BLaER1 (cell line): Measurements from ENCODE around the gene PROSER1.

Experiments used
- H3K27ac ChIP-seq: shearing (Covaris generic); formaldehyde crosslinking; 2 replicates; pipeline ENCODE4 v1.8.1; 2022
- H3K27me3 ChIP-seq: shearing (Covaris generic); formaldehyde crosslinking; 2 replicates; pipeline ENCODE4 v1.8.1; 2022
- H3K36me3 ChIP-seq: shearing (Covaris generic); formaldehyde crosslinking; 2 replicates; pipeline ENCODE4 v1.8.1; 2022
- H3K4me1 ChIP-seq: shearing (Covaris generic); formaldehyde crosslinking; 2 replicates; pipeline ENCODE4 v1.8.1; 2022
- H3K4me2 ChIP-seq: shearing (Covaris generic); formaldehyde crosslinking; 2 replicates; pipeline ENCODE4 v1.8.1; 2022
- H3K4me3 ChIP-seq: shearing (Covaris generic); formaldehyde crosslinking; 2 replicates; pipeline ENCODE4 v1.8.1; 2022
- H3K9ac ChIP-seq: shearing (Covaris generic); formaldehyde crosslinking; 2 replicates; pipeline ENCODE4 v1.8.1; 2022
- H3K9me3 ChIP-seq: shearing (Covaris generic); formaldehyde crosslinking; 2 replicates; pipeline ENCODE4 v1.8.1; 2022
- H4K20me1 ChIP-seq: shearing (Covaris generic); formaldehyde crosslinking; 2 replicates; pipeline ENCODE4 v1.8.1; 2022
- Cebpa-rat ChIP-seq: shearing (Covaris generic); IDR thresholded peaks from 2 replicates; pipeline ENCODE4 v1.8.1; 2022

The PROSER1 gene

DNA sequence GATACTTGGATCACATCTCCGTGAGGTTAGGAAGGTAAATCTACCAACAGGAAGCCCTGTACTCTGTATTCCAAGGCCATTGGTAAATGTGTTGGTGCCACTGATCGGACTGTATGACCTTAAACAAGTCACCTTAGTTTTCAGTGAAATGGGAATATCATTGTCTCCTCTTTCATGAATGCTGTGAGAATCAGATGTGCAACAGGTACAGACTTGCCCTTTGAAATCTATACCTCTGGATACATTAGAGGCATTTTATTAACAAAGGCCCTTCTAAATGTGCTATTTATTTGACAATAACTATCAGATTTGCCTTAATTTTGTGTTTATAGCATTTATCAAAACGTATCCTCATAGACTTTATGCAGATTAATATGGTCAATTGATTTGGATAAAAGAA lies 11.4 kb upstream of the PROSER1 start:
- Histone ChIP-seq H3K4me2 (no peak overlapping the region), H3K9me3 (no peaks in the 10 kb centered on the region), H3K36me3 (peaks cover 40% of the 10 kb centered on the region), H3K9ac (no peak overlapping the region), H3K27me3 (no peaks in the 10 kb centered on the region), H3K4me1 (no peaks in the 10 kb centered on the region), H3K4me3 (no peak overlapping the region), H4K20me1 (no peaks in the 10 kb centered on the region), H3K27ac (no peak overlapping the region)
- no peak for TF ChIP-seq Cebpa-rat

- Histone ChIP-seq H3K9ac (no peak overlapping the region), H3K9me3 (no peaks in the 10 kb centered on the region), H4K20me1 (no peaks in the 10 kb centered on the region), H3K27ac (no peak overlapping the region), H3K4me2 (no peak overlapping the region), H3K4me3 (no peak overlapping the region), H3K4me1 (no peaks in the 10 kb centered on the region), H3K27me3 (no peaks in the 10 kb centered on the region), H3K36me3 (peaks cover 43% of the 10 kb centered on the region)
- TF ChIP-seq Cebpa-rat = no peak
These were observed 10.9 kb upstream of the PROSER1 start for GRCh38 chr13:39048806-39049205.

DNA sequence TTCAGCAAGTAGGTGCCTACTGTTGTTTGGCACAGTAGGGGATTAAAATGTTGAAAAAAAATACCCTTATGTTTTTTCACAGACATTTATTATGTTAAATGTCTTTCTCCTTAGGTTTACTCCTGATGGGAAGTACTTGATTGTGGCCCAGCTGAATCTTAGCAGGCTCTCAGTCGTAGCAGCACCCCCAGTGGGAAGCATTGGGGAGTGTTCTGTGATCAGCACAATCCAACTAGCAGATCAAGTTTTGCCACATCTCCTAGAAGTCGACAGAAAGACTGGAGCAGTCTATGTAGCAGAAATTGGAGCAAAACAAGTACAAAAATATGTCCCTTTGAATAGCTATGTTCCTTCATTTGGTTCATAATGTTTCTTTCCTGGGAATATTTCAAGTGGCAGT lies 9.7 kb upstream of the PROSER1 start:
- H3K4me2 ChIP-seq = no peak overlapping the region
- no peak overlapping the region for H3K9ac ChIP-seq
- no peak overlapping the region for H3K4me3 ChIP-seq
- no peaks in the 10 kb centered on the region for H3K27me3 ChIP-seq
- H3K9me3 ChIP-seq = no peaks in the 10 kb centered on the region
- H3K36me3 ChIP-seq = peaks cover 40% of the 10 kb centered on the region
- H3K27ac ChIP-seq = no peak overlapping the region
- no peaks in the 10 kb centered on the region for H3K4me1 ChIP-seq
- TF ChIP-seq Cebpa-rat = no peak
- H4K20me1 ChIP-seq = no peaks in the 10 kb centered on the region

DNA sequence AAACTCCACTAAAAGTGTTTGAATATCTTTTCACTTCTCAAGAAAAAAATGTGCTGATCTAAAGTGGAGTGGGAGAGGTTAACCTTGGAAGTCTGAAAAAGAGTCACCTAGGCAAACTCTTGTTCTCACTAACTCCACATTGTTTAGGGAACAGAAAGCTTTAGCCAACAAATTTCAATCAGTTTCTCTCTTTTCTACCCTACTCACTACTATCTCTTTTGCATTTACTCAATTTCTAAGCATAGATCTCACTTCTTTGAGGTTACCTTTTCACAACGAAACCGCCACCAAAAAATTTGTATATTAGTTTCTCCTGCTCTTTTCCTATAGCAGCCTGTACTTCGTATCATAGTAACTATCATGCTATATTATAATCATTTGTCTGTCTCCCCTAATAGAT lies 6.6 kb upstream of the PROSER1 start:
- no peaks in the 10 kb centered on the region for H3K27me3 ChIP-seq
- no peaks in the 10 kb centered on the region for H4K20me1 ChIP-seq
- peaks cover 44% of the 10 kb centered on the region for H3K36me3 ChIP-seq
- H3K4me2 ChIP-seq = no peak overlapping the region
- H3K27ac ChIP-seq = no peak overlapping the region
- H3K9me3 ChIP-seq = no peaks in the 10 kb centered on the region
- no peak overlapping the region for H3K4me3 ChIP-seq
- TF ChIP-seq Cebpa-rat = no peak
- peaks cover 17% of the 10 kb centered on the region for H3K4me1 ChIP-seq
- no peak overlapping the region for H3K9ac ChIP-seq

GRCh38 chr13:39040206-39040605 lies 2.3 kb upstream of the PROSER1 start:
- H3K27ac ChIP-seq = no peak overlapping the region; the same call in 1 of the 2 replicates
- H3K4me2 ChIP-seq = peak overlapping the region; percentile 73
- no peaks in the 10 kb centered on the region for H3K27me3 ChIP-seq
- no peak overlapping the region for H3K9ac ChIP-seq
- H3K9me3 ChIP-seq = no peaks in the 10 kb centered on the region
- peaks cover 27% of the 10 kb centered on the region for H3K36me3 ChIP-seq
- 0 out of 2 replicates have a peak overlapping the region, but pooled peaks have one; percentile 97 for H3K4me3 ChIP-seq
- H3K4me1 ChIP-seq = peaks cover 29% of the 10 kb centered on the region
- TF ChIP-seq Cebpa-rat = no peak
- H4K20me1 ChIP-seq = peaks cover 20% of the 10 kb centered on the region

DNA sequence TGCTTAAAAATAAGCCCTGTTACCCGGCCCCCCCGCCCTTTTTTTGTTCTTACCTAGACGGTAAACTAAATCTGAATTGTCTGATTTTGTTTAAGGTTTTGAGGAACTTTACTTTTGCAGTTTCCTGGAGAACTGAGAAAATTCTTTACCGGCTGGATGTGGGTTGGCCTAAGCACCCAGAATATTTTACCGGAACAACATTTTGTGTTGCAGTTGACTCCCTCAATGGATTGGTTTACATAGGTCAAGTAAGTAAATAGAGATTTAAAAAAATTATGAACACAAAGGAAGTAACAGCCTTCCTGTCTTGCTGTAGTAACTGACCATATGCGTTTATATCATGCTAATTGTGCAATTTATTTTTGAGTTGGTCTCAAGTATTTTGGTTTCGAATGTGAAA lies 1.2 kb upstream of the PROSER1 start:
- H3K4me3 ChIP-seq = peak overlapping the region; percentile 97
- H3K9me3 ChIP-seq = no peaks in the 10 kb centered on the region
- H3K27ac ChIP-seq = peak overlapping the region; percentile 96
- H4K20me1 ChIP-seq = peaks cover 32% of the 10 kb centered on the region
- H3K9ac ChIP-seq = peak overlapping the region; percentile 94
- H3K4me1 ChIP-seq = peaks cover 40% of the 10 kb centered on the region
- peak overlapping the region; percentile 73 for H3K4me2 ChIP-seq
- H3K36me3 ChIP-seq = peaks cover 17% of the 10 kb centered on the region
- no peak for TF ChIP-seq Cebpa-rat
- H3K27me3 ChIP-seq = no peaks in the 10 kb centered on the region

DNA sequence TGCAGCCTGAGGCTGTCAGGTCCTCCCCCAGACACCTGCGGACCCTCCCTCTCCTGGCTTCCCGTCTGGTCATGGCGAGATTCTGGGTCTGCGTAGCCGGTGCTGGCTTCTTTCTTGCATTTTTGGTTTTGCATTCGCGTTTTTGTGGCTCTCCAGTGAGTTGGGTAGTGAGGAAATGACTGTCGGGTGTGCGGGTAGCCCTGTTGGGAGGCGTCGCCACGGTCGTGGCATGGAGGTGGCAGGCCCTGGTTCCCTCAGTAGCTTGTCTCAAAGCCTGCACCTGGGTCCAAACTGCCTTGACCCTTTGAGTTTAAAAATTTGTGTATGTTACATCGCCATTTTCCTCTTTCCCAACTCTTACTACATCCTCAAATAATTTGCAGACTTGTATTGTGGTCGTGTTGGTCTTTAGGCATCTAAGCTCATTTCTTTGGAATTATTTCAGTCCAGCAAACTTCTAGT lies 711 bp upstream of the PROSER1 start:
- Histone ChIP-seq H4K20me1 (peaks cover 36% of the 10 kb centered on the region), H3K27me3 (no peaks in the 10 kb centered on the region), H3K9me3 (no peaks in the 10 kb centered on the region), H3K4me2 (peak overlapping the region; percentile 73), H3K4me3 (peak overlapping the region; percentile 97), H3K27ac (peak overlapping the region; percentile 96), H3K36me3 (peaks cover 17% of the 10 kb centered on the region; the same call in 1 of the 2 replicates), H3K9ac (peak overlapping the region; percentile 94), H3K4me1 (peaks cover 44% of the 10 kb centered on the region)
- no peak for TF ChIP-seq Cebpa-rat

GRCh38 chr13:39037410-39037879 lies 444 bp downstream of the PROSER1 start:
- Histone ChIP-seq H3K4me3 (peak overlapping the region; percentile 97), H3K9ac (peak overlapping the region; percentile 94), H4K20me1 (peaks cover 48% of the 10 kb centered on the region), H3K27ac (peak overlapping the region; percentile 96), H3K4me2 (peak overlapping the region; percentile 92), H3K4me1 (peaks cover 44% of the 10 kb centered on the region), H3K36me3 (peaks cover 16% of the 10 kb centered on the region; the same call in 1 of the 2 replicates), H3K27me3 (no peaks in the 10 kb centered on the region), H3K9me3 (no peaks in the 10 kb centered on the region)
- no peak for TF ChIP-seq Cebpa-rat

DNA sequence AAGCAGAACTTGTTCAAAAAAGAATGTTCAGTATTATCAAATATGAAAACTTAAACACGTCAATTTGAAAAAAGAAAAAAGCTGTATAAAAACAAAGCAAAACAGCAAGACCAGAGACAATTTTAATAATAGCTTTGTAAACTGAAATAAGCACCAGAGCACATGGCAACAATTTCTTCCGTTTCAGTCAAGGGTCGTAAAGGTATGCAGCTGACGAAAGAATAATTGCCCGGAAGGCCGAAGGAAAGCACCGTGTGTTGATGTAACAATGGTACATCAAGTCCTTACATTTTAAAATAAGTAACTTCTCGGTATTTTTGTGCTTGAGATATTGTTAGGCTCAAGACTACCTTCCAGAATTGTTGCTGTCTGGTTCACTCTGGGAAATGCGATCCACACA lies 1.7 kb downstream of the PROSER1 start:
- H3K9ac ChIP-seq = peak overlapping the region; percentile 94
- no peak for TF ChIP-seq Cebpa-rat
- H3K4me3 ChIP-seq = peak overlapping the region; percentile 97
- peak overlapping the region; percentile 92 for H3K4me2 ChIP-seq
- peaks cover 44% of the 10 kb centered on the region for H3K4me1 ChIP-seq
- H3K27ac ChIP-seq = peak overlapping the region; percentile 96
- H4K20me1 ChIP-seq = peaks cover 60% of the 10 kb centered on the region
- peaks cover 25% of the 10 kb centered on the region; the same call in 1 of the 2 replicates for H3K36me3 ChIP-seq
- no peaks in the 10 kb centered on the region for H3K27me3 ChIP-seq
- no peaks in the 10 kb centered on the region for H3K9me3 ChIP-seq

- Histone ChIP-seq H3K27me3 (no peaks in the 10 kb centered on the region), H3K27ac (peak overlapping the region; percentile 96; the same call in 1 of the 2 replicates), H3K4me2 (peak overlapping the region; percentile 92), H3K9me3 (no peaks in the 10 kb centered on the region), H4K20me1 (peaks cover 64% of the 10 kb centered on the region), H3K4me1 (peaks cover 40% of the 10 kb centered on the region), H3K9ac (peak overlapping the region; percentile 94), H3K36me3 (peaks cover 29% of the 10 kb centered on the region), H3K4me3 (peak overlapping the region; percentile 97)
- TF ChIP-seq Cebpa-rat = no peak
These were observed 2.1 kb downstream of the PROSER1 start for GRCh38 chr13:39035799-39036198.
